Measurements from ENCODE around the gene CHRDL1. TPM values are rescaled to one million over a fixed set of nuclear protein-coding genes. Genes with fewer than 3 reads are reported as not detected.

Gene CHRDL1
- total RNA-seq, 1 experiment from 2014 or later: 11.1 TPM

- no peak for TF ChIP-seq ZNF281 (CRISPR knock-in tag; IDR thresholded peaks at IDR 0.05)
- TF ChIP-seq TEAD1 (CRISPR knock-in tag; IDR thresholded peaks at IDR 0.05): no peak
- TF ChIP-seq FOXP4 (CRISPR knock-in tag; IDR thresholded peaks at IDR 0.05): no peak
- no peak for TF ChIP-seq ZNF416 (CRISPR knock-in tag; IDR thresholded peaks at IDR 0.05)
- TF ChIP-seq HMGXB4 (CRISPR knock-in tag; IDR thresholded peaks at IDR 0.05): no peak
- no peak for TF ChIP-seq ZNF317 (CRISPR knock-in tag; IDR thresholded peaks at IDR 0.05; ENCODE audit: borderline replicate concordance, low read depth)
- no peak for TF ChIP-seq EMX1 (CRISPR knock-in tag; IDR thresholded peaks at IDR 0.05)
- TF ChIP-seq FOXP1 (CRISPR knock-in tag; IDR thresholded peaks at IDR 0.05; ENCODE audit: borderline replicate concordance): no peak
- TF ChIP-seq ZBTB43 (CRISPR knock-in tag; IDR thresholded peaks at IDR 0.05): no peak
- no peak for TF ChIP-seq PREB (CRISPR knock-in tag; IDR thresholded peaks at IDR 0.05; ENCODE audit: borderline replicate concordance)
- TF ChIP-seq AR (CRISPR knock-in tag; IDR thresholded peaks at IDR 0.05): no peak
These were observed 117.0 kb downstream of the CHRDL1 start (continued) for GRCh38 chrX:110678591-110678990.

- ChIA-PET POLR2A (no interaction called here), CTCF (interaction anchor here (0.6 to 1.3 kb wide), 2 partner anchors 10 to 257 kb away, joined by 3 read pairs; no protein-coding TSS in a partner anchor)
- Mint-ChIP-seq H3K27ac (no peak overlapping the region), H3K9me3 (peaks cover 4% of the 10 kb centered on the region), H3K36me3 (no peaks in the 10 kb centered on the region), H3K27me3 (ENCODE audit: low read depth) (no peaks in the 10 kb centered on the region; the same call in 1 of the 2 replicates), H3K4me1 (peaks cover 9% of the 10 kb centered on the region), H3K4me3 (no peak overlapping the region)
- ATAC-seq: no peak
- no peak for DNase-seq (ENCODE audit: low spot score)
- TF ChIP-seq ZSCAN18 (CRISPR knock-in tag; IDR thresholded peaks at IDR 0.05): no peak
- no peak for TF ChIP-seq CDX4 (CRISPR knock-in tag; IDR thresholded peaks at IDR 0.05; ENCODE audit: borderline replicate concordance)
- TF ChIP-seq USF2 (CRISPR knock-in tag; IDR thresholded peaks at IDR 0.05): no peak
- no peak for TF ChIP-seq JAZF1 (CRISPR knock-in tag; IDR thresholded peaks at IDR 0.05)
- TF ChIP-seq E2F5 (CRISPR knock-in tag; IDR thresholded peaks at IDR 0.05): no peak
These were observed 119.7 kb downstream of the CHRDL1 start for GRCh38 chrX:110675886-110676285.

Measured in WTC11 (cell line).